H1 (cell line): Measurements from ENCODE around the gene ELOA2. TPM values are rescaled to one million over a fixed set of nuclear protein-coding genes. Genes with fewer than 3 reads are reported as not detected.

Source experiments
- CTCF ChIA-PET: fragments of 300-600 bp; sonication (Branson Sonifier 250); formaldehyde crosslinking; loops from one replicate; lab custom pipeline; 2021; ENCODE audit not compliant: partially characterized antibody; lab: Charles Lee
- POLR2A ChIA-PET: fragments of 300-600 bp; sonication (Branson Sonifier 250); formaldehyde crosslinking; loops from one replicate; lab custom pipeline; 2021; ENCODE audit warnings: inconsistent platforms; ENCODE audit not compliant: partially characterized antibody; lab: Charles Lee
- DNase-seq, 2 experiments: peaks; one replicate each; pipeline versions ENCODE4 v3.0.0 to v3.0.0-alpha.2; 2010 to 2022; ENCODE audit warnings: low spot score in 2 of 2, low read depth in 1 of 2, mixed read lengths in 1 of 2
- FAIRE-seq: peaks from 2 replicates; lab custom pipeline; 2011; peaks lifted over from hg19 to GRCh38; lab: Jason Lieb, UNC
- H2AFZ ChIP-seq: 2 replicates; pipeline ENCODE4 v1.8.1; 2012; ENCODE audit warnings: low read length, inconsistent platforms
- H2AK5ac ChIP-seq: 2 replicates; pipeline ENCODE4 v1.6.1; 2013; ENCODE audit warnings: low read depth, low read length
- H2BK120ac ChIP-seq: replicated peaks from 2 replicates; pipeline ENCODE3; 2013; ENCODE audit warnings: low read depth, low read length, inconsistent platforms
- H2BK12ac ChIP-seq: 2 replicates; pipeline ENCODE4 v1.6.1; 2013; ENCODE audit warnings: low read depth, low read length
- H2BK15ac ChIP-seq: 2 replicates; pipeline ENCODE4 v1.6.1; 2013; ENCODE audit warnings: low read length
- H2BK20ac ChIP-seq: 2 replicates; pipeline ENCODE4 v1.6.1; 2013; ENCODE audit warnings: low read length
- H2BK5ac ChIP-seq: 2 replicates; pipeline ENCODE4 v1.6.1; 2013; ENCODE audit warnings: low read depth, low read length
- H3K14ac ChIP-seq: 2 replicates; pipeline ENCODE4 v1.6.1; 2013; ENCODE audit warnings: inconsistent platforms; ENCODE audit not compliant: insufficient read length
- H3K18ac ChIP-seq: 2 replicates; pipeline ENCODE4 v1.6.1; 2013; ENCODE audit warnings: low read length; ENCODE audit errors: extremely low read depth
- H3K23ac ChIP-seq: 2 replicates; pipeline ENCODE4 v1.6.1; 2013; ENCODE audit warnings: inconsistent platforms; ENCODE audit not compliant: insufficient read length
- H3K23me2 ChIP-seq: 2 replicates; pipeline ENCODE4 v1.6.1; 2013; ENCODE audit warnings: low read depth, low read length
- H3K27ac ChIP-seq: 2 replicates; pipeline ENCODE4 v1.6.1; 2011; ENCODE audit warnings: low read depth, low read length, inconsistent platforms
- H3K27me3 ChIP-seq, 4 experiments: replicated peaks in 1 of 4; 1 replicate in 1 of 4; 2 replicates in 3 of 4; pipeline versions ENCODE4 v1.6.1 to v1.8.1; 2011 to 2013; ENCODE audit warnings: low read length in 3 of 4, mild to moderate bottlenecking in 3 of 4, inconsistent platforms in 2 of 4, mixed read lengths in 2 of 4, moderate library complexity in 1 of 4; ENCODE audit not compliant: control insufficient read depth in 3 of 4, insufficient read depth in 3 of 4; ENCODE audit errors: extremely low read depth in 1 of 4
- H3K36me3 ChIP-seq, 4 experiments: 2 replicates each; pipeline versions ENCODE4 v1.6.1 to v1.8.1; 2011 to 2013; ENCODE audit warnings: mild to moderate bottlenecking in 4 of 4, low read length in 3 of 4, moderate library complexity in 2 of 4, control low read depth in 1 of 4, inconsistent platforms in 1 of 4; ENCODE audit not compliant: insufficient read depth in 4 of 4, control insufficient read depth in 2 of 4
- H3K4ac ChIP-seq: replicated peaks from 2 replicates; pipeline ENCODE3; 2013; ENCODE audit warnings: low read length, low read depth, mixed read lengths, inconsistent platforms; ENCODE audit not compliant: insufficient read length
- H3K4me1 ChIP-seq, 4 experiments: replicated peaks in 1 of 4; 1 replicate in 1 of 4; 2 replicates in 3 of 4; pipeline versions ENCODE4 v1.6.1 to v1.8.1; 2011 to 2013; ENCODE audit warnings: low read length in 3 of 4, inconsistent platforms in 2 of 4, mixed read lengths in 1 of 4; ENCODE audit not compliant: insufficient read depth in 4 of 4, control insufficient read depth in 3 of 4
- H3K4me2 ChIP-seq, 2 experiments: 2 replicates each; pipeline versions ENCODE4 v1.6.1 to v1.8.1; 2011 to 2013; ENCODE audit warnings: low read depth in 2 of 2, low read length in 2 of 2, control low read depth in 1 of 2, inconsistent platforms in 1 of 2, mild to moderate bottlenecking in 1 of 2; ENCODE audit not compliant: insufficient read depth in 1 of 2
- H3K4me3 ChIP-seq, 4 experiments: fragments of 200-600, 300-600 bp in 1 of 4; sonication (generic), shearing (Covaris generic), sonication (Bioruptor Twin) in 1 of 4; 2 replicates each; pipeline versions ENCODE4 v1.5.1 to v1.8.1; 2011 to 2016; ENCODE audit warnings: low read length in 4 of 4, low read depth in 3 of 4, control low read depth in 2 of 4, inconsistent platforms in 2 of 4, mild to moderate bottlenecking in 2 of 4, mixed read lengths in 1 of 4, moderate library complexity in 1 of 4; ENCODE audit not compliant: insufficient read depth in 2 of 4; ENCODE audit errors: extremely low read depth in 1 of 4
- H3K56ac ChIP-seq: replicated peaks from 2 replicates; pipeline ENCODE3; 2013; ENCODE audit warnings: low read depth, mild to moderate bottlenecking, mixed read lengths, low read length, inconsistent platforms; ENCODE audit not compliant: insufficient read length
- H3K79me1 ChIP-seq: 2 replicates; pipeline ENCODE4 v1.6.1; 2013; ENCODE audit warnings: low read depth, low read length, control low read depth
- H3K79me2 ChIP-seq, 2 experiments: 2 replicates each; pipeline versions ENCODE4 v1.6.1 to v1.8.1; 2012 to 2013; ENCODE audit warnings: low read length in 2 of 2, mild to moderate bottlenecking in 2 of 2, inconsistent platforms in 1 of 2; ENCODE audit not compliant: insufficient read depth in 2 of 2, control insufficient read depth in 1 of 2
- H3K9ac ChIP-seq, 4 experiments: replicated peaks in 1 of 4; 1 replicate in 1 of 4; 2 replicates in 3 of 4; pipeline versions ENCODE4 v1.6.1 to v1.8.1; 2011 to 2013; ENCODE audit warnings: low read depth in 3 of 4, low read length in 3 of 4, control low read depth in 2 of 4, mild to moderate bottlenecking in 2 of 4, moderate library complexity in 2 of 4, inconsistent platforms in 1 of 4; ENCODE audit errors: extremely low read depth in 1 of 4
- H3K9me3 ChIP-seq, 2 experiments: 2 replicates each; pipeline versions ENCODE4 v1.6.1 to v1.8.1; 2012 to 2013; ENCODE audit warnings: mild to moderate bottlenecking in 2 of 2, moderate library complexity in 2 of 2, control low read depth in 1 of 2, inconsistent platforms in 1 of 2, low read depth in 1 of 2, low read length in 1 of 2, mixed read lengths in 1 of 2; ENCODE audit not compliant: insufficient read depth in 2 of 2
- H4K20me1 ChIP-seq, 2 experiments: replicated peaks in 1 of 2; 2 replicates each; pipeline versions ENCODE3 to v1.8.1; 2011 to 2013; ENCODE audit warnings: inconsistent platforms in 2 of 2, low read length in 2 of 2, mild to moderate bottlenecking in 1 of 2; ENCODE audit not compliant: insufficient read depth in 2 of 2, control insufficient read depth in 1 of 2
- H4K5ac ChIP-seq: 2 replicates; pipeline ENCODE4 v1.6.1; 2013; ENCODE audit warnings: low read length, low read depth, mixed read lengths, inconsistent platforms; ENCODE audit not compliant: insufficient read length
- H4K8ac ChIP-seq: 2 replicates; pipeline ENCODE4 v1.8.0; 2013; ENCODE audit warnings: mild to moderate bottlenecking, moderate library complexity, low read length, inconsistent platforms; ENCODE audit not compliant: insufficient read depth; ENCODE audit errors: extremely low read depth
- H4K91ac ChIP-seq: replicated peaks from 2 replicates; pipeline ENCODE3; 2013; ENCODE audit warnings: low read length, mixed read lengths, inconsistent platforms; ENCODE audit not compliant: insufficient read length
- CHD2 ChIP-seq: IDR thresholded peaks from 2 replicates; pipeline ENCODE4 v1.6.1; 2012; ENCODE audit warnings: low read length, improper control_type of control experiment
- CTCF ChIP-seq, 3 experiments: IDR thresholded peaks; 1 replicate in 2 of 3; 2 replicates in 1 of 3; pipeline versions ENCODE4 v1.5.1 to v1.6.1; 2011; ENCODE audit warnings: low read length in 3 of 3, mild to moderate bottlenecking in 3 of 3, inconsistent platforms in 2 of 3, low read depth in 1 of 3, moderate library complexity in 1 of 3; ENCODE audit not compliant: insufficient read depth in 1 of 3; ENCODE audit errors: control extremely low read depth in 1 of 3
- EZH2 ChIP-seq: fragments of 200-600 bp; sonication (generic); IDR thresholded peaks from 2 replicates; pipeline ENCODE4 v1.7.1; 2012; ENCODE audit warnings: low read depth, mild to moderate bottlenecking, moderate library complexity, low read length, inconsistent platforms; ENCODE audit not compliant: severe bottlenecking
- RFX5 ChIP-seq: IDR thresholded peaks from 2 replicates; pipeline ENCODE4 v1.6.1; 2011; ENCODE audit warnings: low read depth, low read length, improper control_type of control experiment, borderline replicate concordance
- SAP30 ChIP-seq: fragments of 300-600 bp; sonication (generic); IDR thresholded peaks from 2 replicates; pipeline ENCODE4 v1.7.1; 2012; ENCODE audit warnings: low read length, moderate library complexity, mild to moderate bottlenecking, inconsistent platforms; ENCODE audit not compliant: insufficient read depth, insufficient replicate concordance
- TCF12 ChIP-seq: IDR thresholded peaks from 2 replicates; pipeline ENCODE4 v1.6.1; 2011; ENCODE audit warnings: low read depth, mild to moderate bottlenecking, low read length
- WGBS, 2 experiments: shearing (Covaris generic) in 1 of 2; methylation state at CpG; one replicate each; pipeline versions ENCODE4 v1.1.6 to v1.1.7; 2013 to 2015; ENCODE audit warnings: low lambda C conversion rate in 2 of 2, mixed read lengths in 2 of 2, inconsistent platforms in 1 of 2, low coverage in 1 of 2, missing lambda C conversion rate in 1 of 2; ENCODE audit not compliant: insufficient replicate concordance in 2 of 2, insufficient coverage in 1 of 2, insufficient read length in 1 of 2; ENCODE audit errors: extremely low coverage in 1 of 2, missing lambda C conversion rate in 1 of 2; 5-methylcytosine and 5-hydroxymethylcytosine counted together
- polyA plus RNA-seq, 7 experiments: library from polyadenylated mRNA; depleted of rRNA in 3 of 7; stranded (reverse) in 5 of 7; unstranded in 2 of 7; fragments of >200 nt in 5 of 7; fragments of 200-250 nt in 2 of 7; gene quantifications; 1 replicate in 5 of 7; 2 replicates in 1 of 7; 4 replicates in 1 of 7; pipeline versions ENCODE4 v1.2.1 to v1.2.3, GENCODE V29; 2011 to 2013; ENCODE audit warnings: missing spikeins in 2 of 7, mixed read lengths in 2 of 7
- total RNA-seq: library from RNA; stranded (reverse); fragmentation: NEBNext Ultra II Directional; extraction: Animal tissue kit (Norgen Biotek cat#: 25700); gene quantifications from 2 replicates; pipeline ENCODE4 v1.2.1, GENCODE V29; 2021

Gene ELOA2
- total and polyA plus RNA-seq, 2 of the 8 experiments (the other 6 are each of a cell fraction or from before 2014, with no cell fraction given) = not detected

GRCh38 chr18:47081578-47081977, 46.2 kb upstream of the ELOA2 start:
- Histone ChIP-seq H3K4me2 (no peak overlapping the region), H2AK5ac (no peak overlapping the region), H3K79me2 (no peaks in the 10 kb centered on the region), H2AFZ (no peak overlapping the region), H4K5ac (no peak overlapping the region), H3K4me1 (peaks cover 0 to 2% (median 0%) of the 10 kb centered on the region in 4 experiments; a peak in 2 of 7 replicates), H2BK12ac (no peak overlapping the region), H3K4me3 (no peak overlapping the region), H3K56ac (no peak overlapping the region), H3K36me3 (0 out of 8 replicates have a peak, but pooled peaks cover 0 to 2% (median 0%) of the 10 kb centered on the region in 4 experiments), H2BK20ac (no peak overlapping the region), H4K20me1 (peaks cover 0 to 2% of the 10 kb centered on the region in 2 experiments), H3K23me2 (no peaks in the 10 kb centered on the region), H4K91ac (no peak overlapping the region), H2BK15ac (no peak overlapping the region), H2BK5ac (no peak overlapping the region), H3K18ac (no peak overlapping the region), H3K79me1 (no peaks in the 10 kb centered on the region), H3K23ac (no peak overlapping the region), H3K14ac (no peak overlapping the region), H4K8ac (no peak overlapping the region), H3K9me3 (no peaks in the 10 kb centered on the region), H3K4ac (no peak overlapping the region), H2BK120ac (no peak overlapping the region), H3K9ac (no peak overlapping the region), H3K27ac (no peak overlapping the region), H3K27me3 (no peaks in the 10 kb centered on the region)
- ChIA-PET POLR2A (no interaction called here), CTCF (interaction anchor here (0.6 to 1.4 kb wide), 4 partner anchors 15 to 123 kb away, joined by 3 to 8 read pairs (median 5); no protein-coding TSS in a partner anchor)
- DNase-seq (no peak), FAIRE-seq (no peak)
- no peak for TF ChIP-seq TCF12
- no peak for TF ChIP-seq SAP30
- TF ChIP-seq RFX5 = no peak
- no peak for TF ChIP-seq CHD2
- TF ChIP-seq EZH2 = no peak
- no peak for TF ChIP-seq CTCF (IDR thresholded peaks at IDR 0.05; ENCODE audit: control extremely low read depth in 1 of 3, insufficient read depth in 1 of 3, low read depth in 1 of 3, low read length in 3 of 3)
- 88% methylated on average over 2 of the region's 2 CpGs; no CpG with 5 or more reads in 1 of the 2 experiments for WGBS, 2 experiments
